SK-N-SH treated with all-trans-retinoic acid at 6 μM for 48 hours (cell line): Measurements from ENCODE around the gene KDSR.

Experiments used
- ATAC-seq: fragments of 200-7000 bp; cut with Tn5 transposase; 3 replicates; pipeline ENCODE4 v1.9.1; 2020; ENCODE audit warnings: mild to moderate bottlenecking, moderate library complexity
- ARNTL ChIP-seq: fragments of 450-650 bp; formaldehyde crosslinking; IDR thresholded peaks from 2 replicates; pipeline ENCODE4 v1.5.0; 2020; ENCODE audit warnings: low read depth, mild to moderate bottlenecking, moderate library complexity, borderline replicate concordance
- CREB5 ChIP-seq: fragments of 250-450 bp; sonication (Bioruptor Pico); IDR thresholded peaks from 2 replicates; pipeline ENCODE4 v1.5.1; 2020; ENCODE audit warnings: low read depth, mild to moderate bottlenecking, moderate library complexity
- CSRNP3 ChIP-seq: fragments of 250-450 bp; sonication (Bioruptor Pico); IDR thresholded peaks from 2 replicates; pipeline ENCODE4 v1.5.1; 2021; ENCODE audit warnings: mild to moderate bottlenecking, moderate library complexity
- ESRRG ChIP-seq: fragments of 250-450 bp; sonication (Bioruptor Pico); IDR thresholded peaks from 2 replicates; pipeline ENCODE4 v1.6.1; 2021; ENCODE audit warnings: mild to moderate bottlenecking
- GLIS3 ChIP-seq: fragments of 250-450 bp; sonication (Bioruptor Pico); IDR thresholded peaks from 2 replicates; pipeline ENCODE4 v1.5.0; 2020; ENCODE audit warnings: mild to moderate bottlenecking, moderate library complexity
- ISL1 ChIP-seq: fragments of 250-450 bp; sonication (Bioruptor Pico); IDR thresholded peaks from 2 replicates; pipeline ENCODE4 v2.1.2; 2022; ENCODE audit warnings: mild to moderate bottlenecking, moderate library complexity
- OSR1 ChIP-seq: fragments of 250-450 bp; sonication (Bioruptor Pico); IDR thresholded peaks from 2 replicates; pipeline ENCODE4 v1.8.0; 2022; ENCODE audit warnings: moderate library complexity, mild to moderate bottlenecking, inconsistent platforms
- PATZ1 ChIP-seq: fragments of 250-450 bp; sonication (Bioruptor Pico); IDR thresholded peaks from 2 replicates; pipeline ENCODE4 v1.8.0; 2020; ENCODE audit warnings: mild to moderate bottlenecking, moderate library complexity, borderline replicate concordance
- POU6F1 ChIP-seq: fragments of 250-450 bp; sonication (Bioruptor Pico); IDR thresholded peaks from 2 replicates; pipeline ENCODE4 v1.8.0; 2021; ENCODE audit warnings: low read depth, mild to moderate bottlenecking, moderate library complexity, borderline replicate concordance
- PPARA ChIP-seq: fragments of 250-450 bp; sonication (Bioruptor Pico); IDR thresholded peaks from 2 replicates; pipeline ENCODE4 v1.5.0; 2020; ENCODE audit warnings: mild to moderate bottlenecking, borderline replicate concordance
- RARB ChIP-seq: fragments of 250-450 bp; sonication (Bioruptor Pico); IDR thresholded peaks from 2 replicates; pipeline ENCODE4 v1.8.0; 2021; ENCODE audit warnings: mild to moderate bottlenecking, moderate library complexity
- SNAI2 ChIP-seq: fragments of 250-450 bp; sonication (Bioruptor Pico); IDR thresholded peaks from 2 replicates; pipeline ENCODE4 v1.5.0; 2020; ENCODE audit warnings: mild to moderate bottlenecking, moderate library complexity
- TCF4 ChIP-seq: fragments of 250-450 bp; sonication (Bioruptor Pico); IDR thresholded peaks from 2 replicates; pipeline ENCODE4 v1.8.0; 2021; ENCODE audit warnings: mild to moderate bottlenecking, moderate library complexity, borderline replicate concordance
- TOX ChIP-seq: fragments of 250-450 bp; sonication (Bioruptor Pico); IDR thresholded peaks from 2 replicates; pipeline ENCODE4 v1.8.0; 2021; ENCODE audit warnings: mild to moderate bottlenecking, moderate library complexity, borderline replicate concordance
- ZC3H10 ChIP-seq: fragments of 250-450 bp; sonication (Bioruptor Pico); IDR thresholded peaks from 2 replicates; pipeline ENCODE4 v1.5.1; 2021; ENCODE audit warnings: mild to moderate bottlenecking, moderate library complexity
- ZFP3 ChIP-seq: fragments of 250-450 bp; sonication (Bioruptor Pico); IDR thresholded peaks from 2 replicates; pipeline ENCODE4 v1.5.0; 2020; ENCODE audit warnings: mild to moderate bottlenecking, moderate library complexity
- ZFP30 ChIP-seq: fragments of 450-650 bp; formaldehyde crosslinking; IDR thresholded peaks from 2 replicates; pipeline ENCODE4 v1.5.0; 2022; ENCODE audit warnings: mild to moderate bottlenecking, moderate library complexity
- ZNF565 ChIP-seq: fragments of 450-650 bp; formaldehyde crosslinking; conservative IDR thresholded peaks from 2 replicates; pipeline ENCODE4 v1.5.0; 2020; ENCODE audit warnings: low read depth, mild to moderate bottlenecking, moderate library complexity
- ZNF70 ChIP-seq: fragments of 450-650 bp; formaldehyde crosslinking; IDR thresholded peaks from 2 replicates; pipeline ENCODE4 v1.5.0; 2020; ENCODE audit warnings: mild to moderate bottlenecking, moderate library complexity
- ZNF8 ChIP-seq: fragments of 450-650 bp; formaldehyde crosslinking; IDR thresholded peaks from 2 replicates; pipeline ENCODE4 v1.5.0; 2020; ENCODE audit warnings: mild to moderate bottlenecking, moderate library complexity

The KDSR gene

GRCh38 chr18:63346031-63346430 is 21.0 kb downstream of the KDSR start (continued):
- no peak for TF ChIP-seq CSRNP3 (CRISPR knock-in tag)

- ATAC-seq = no peak
- TF ChIP-seq SNAI2 (no peak), ZNF8 (CRISPR knock-in tag) (no peak), RARB (no peak), POU6F1 (CRISPR knock-in tag) (no peak), ZC3H10 (CRISPR knock-in tag) (no peak), ZNF70 (CRISPR knock-in tag) (no peak), CREB5 (CRISPR knock-in tag) (no peak), ZFP3 (CRISPR knock-in tag) (no peak), GLIS3 (CRISPR knock-in tag) (no peak)
Measured at GRCh38 chr18:63344918-63345317, 22.1 kb downstream of the KDSR start.

GRCh38 chr18:63344263-63344662 is 22.7 kb downstream of the KDSR start:
- TF ChIP-seq PATZ1 (no peak), SNAI2 (no peak), ZNF565 (CRISPR knock-in tag) (no peak), TOX (no peak), ARNTL (CRISPR knock-in tag) (no peak), OSR1 (CRISPR knock-in tag) (no peak), ESRRG (CRISPR knock-in tag) (no peak), TCF4 (CRISPR knock-in tag) (no peak), GLIS3 (CRISPR knock-in tag) (no peak), ISL1 (CRISPR knock-in tag) (no peak), PPARA (no peak), ZFP30 (CRISPR knock-in tag) (no peak), CSRNP3 (CRISPR knock-in tag) (no peak)
- ATAC-seq = no peak

GRCh38 chr18:63342206-63342605 is 24.8 kb downstream of the KDSR start:
- no peak for TF ChIP-seq CSRNP3 (CRISPR knock-in tag)
- no peak for TF ChIP-seq ARNTL (CRISPR knock-in tag)
- no peak for TF ChIP-seq ZNF8 (CRISPR knock-in tag)
- no peak for TF ChIP-seq ZC3H10 (CRISPR knock-in tag)
- TF ChIP-seq OSR1 (CRISPR knock-in tag) = no peak
- no peak for TF ChIP-seq PATZ1
- TF ChIP-seq TCF4 (CRISPR knock-in tag) = no peak
- TF ChIP-seq ZFP30 (CRISPR knock-in tag) = no peak
- no peak for TF ChIP-seq TOX

More at GRCh38 chr18:63342206-63342605, 24.8 kb downstream of the KDSR start:
- peak; percentile 69 for ATAC-seq
